Stimulated activated CD4-positive, alpha-beta T cell treated with anti-CD3 and anti-CD28 coated beads, Interleukin-2, amount 100 ng/mL, for 48 hours (primary cell): ENCODE results near the gene DNM3.

Experiments used
- DNase-seq, 2 donors: peaks; one replicate each; pipeline ENCODE4 v3.0.0-alpha.2; 2020

Gene DNM3

DNA sequence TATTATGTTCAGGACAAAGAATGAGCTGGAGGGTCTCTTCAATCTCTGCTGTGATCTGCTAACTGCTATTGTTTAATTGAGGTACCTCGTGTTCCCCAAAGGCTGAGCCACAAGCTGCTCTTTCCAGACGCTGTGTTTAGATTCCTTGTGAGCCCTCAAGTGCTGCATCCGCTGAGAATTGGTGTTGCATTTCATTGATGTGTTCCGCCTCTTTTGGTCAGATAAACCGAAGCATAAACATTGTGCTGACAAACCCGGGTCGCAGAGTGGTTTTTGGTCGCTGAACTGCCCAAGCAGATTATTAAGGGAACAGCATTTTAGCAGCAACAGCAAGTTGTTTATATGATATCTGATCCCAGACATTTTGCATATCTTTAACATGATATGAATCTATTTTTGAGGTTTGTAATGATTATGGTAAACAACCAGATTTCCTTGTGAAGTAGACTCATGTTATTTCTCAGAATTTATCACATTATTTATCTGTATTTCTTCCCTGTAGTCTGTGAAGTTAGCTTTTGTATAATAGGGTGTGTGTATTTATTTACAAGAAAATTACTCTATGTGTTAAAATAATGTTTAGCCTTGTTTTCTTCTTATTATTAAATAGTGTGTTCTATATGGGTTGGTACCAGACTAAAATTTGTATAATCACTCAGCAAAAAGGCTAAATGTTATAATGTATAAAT lies 362.0 kb downstream of the DNM3 start:
- DNase-seq: no peak

DNA sequence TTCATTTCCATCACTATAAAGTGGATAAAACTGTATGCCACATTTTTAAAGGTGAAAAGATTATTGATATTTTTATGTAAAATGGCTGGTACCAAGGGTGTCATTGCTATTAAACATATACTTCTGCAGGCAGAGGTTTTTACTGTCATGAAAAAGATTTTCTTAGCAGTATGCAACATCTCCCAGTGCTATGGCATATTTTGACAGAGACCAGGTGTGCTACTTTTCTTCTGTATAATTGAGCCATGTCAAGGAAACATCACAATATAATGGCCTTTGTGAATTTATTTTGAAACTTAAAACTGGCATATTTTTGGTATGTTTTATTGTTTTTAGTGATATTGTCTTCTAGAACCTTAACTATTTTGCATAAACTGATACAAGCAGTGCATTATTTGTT lies 362.6 kb downstream of the DNM3 start:
- DNase-seq: no peak

DNA sequence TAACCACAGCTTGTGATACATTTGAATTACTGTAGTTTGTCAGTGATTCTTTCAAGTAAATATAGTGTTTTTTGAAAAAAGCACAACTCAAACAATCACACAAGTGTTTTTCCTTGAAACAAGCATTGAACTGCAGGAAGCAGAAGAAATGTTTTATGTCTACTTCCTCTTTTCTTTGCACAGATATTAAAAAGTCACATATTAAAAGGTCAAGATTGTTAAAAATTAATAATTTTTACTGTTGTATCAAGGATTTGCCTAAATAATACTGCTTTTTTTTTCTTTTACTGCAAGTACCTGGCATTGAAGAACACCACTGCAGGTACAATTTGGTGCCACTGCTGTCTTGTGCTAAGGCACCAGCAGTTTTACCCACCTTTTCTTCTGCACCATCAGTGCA lies 365.0 kb downstream of the DNM3 start:
- no peak for DNase-seq

DNA sequence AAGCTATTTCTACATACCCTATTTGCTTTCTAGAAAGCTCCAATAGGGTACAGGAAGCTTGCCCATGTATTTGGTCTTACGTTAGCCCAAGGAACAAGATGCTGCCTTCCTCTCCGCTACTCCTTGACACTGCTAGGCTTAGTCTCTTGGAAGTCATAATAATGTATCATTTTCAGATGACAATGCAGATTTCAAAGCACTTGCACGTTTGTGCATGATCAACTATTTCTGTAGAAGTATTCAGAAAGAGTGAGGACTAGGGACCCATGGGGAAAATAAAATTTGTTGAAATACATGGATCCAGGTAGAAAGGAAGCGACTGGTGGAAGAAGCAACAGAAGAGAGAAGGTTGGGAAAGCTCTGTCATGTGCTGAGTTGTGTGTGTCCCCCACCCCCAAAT lies 367.3 kb downstream of the DNM3 start:
- no peak for DNase-seq

DNA sequence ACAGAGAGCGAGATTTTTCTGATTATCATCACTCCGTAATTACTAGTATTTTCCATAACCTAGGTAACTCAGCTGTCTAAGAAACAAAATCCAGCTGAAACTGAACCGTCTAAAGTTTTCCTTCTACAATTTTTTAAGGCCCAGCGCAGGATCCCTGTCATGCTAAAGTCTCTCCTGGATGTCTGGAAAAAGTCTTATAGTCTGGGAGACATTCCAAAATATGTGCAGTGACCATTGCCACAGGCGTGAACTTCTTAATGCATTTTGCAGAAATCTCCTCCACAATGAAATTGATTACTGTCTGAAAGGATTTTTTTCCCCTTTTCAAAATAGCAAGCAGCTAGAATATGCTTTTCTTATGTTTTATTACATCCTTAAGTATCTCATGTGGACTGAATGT lies 369.9 kb downstream of the DNM3 start:
- no peak for DNase-seq

DNA sequence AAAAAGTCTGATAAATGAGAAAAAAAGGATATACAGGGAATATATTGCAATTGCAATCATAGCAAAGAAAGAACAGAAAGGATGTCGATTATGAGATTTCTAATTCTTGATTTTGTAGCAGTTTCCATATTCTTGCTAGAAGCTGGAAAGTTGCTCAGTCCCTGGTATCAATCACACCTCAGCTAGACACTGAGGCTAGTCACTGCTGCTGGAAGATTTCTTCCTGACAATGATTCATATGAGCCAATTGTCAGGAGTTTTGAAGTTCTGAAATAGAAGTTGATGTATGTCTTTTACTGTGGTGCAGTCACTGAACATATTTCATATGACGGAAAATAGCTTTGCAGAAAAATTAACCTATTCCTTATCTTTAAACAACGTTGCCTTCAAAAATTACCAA lies 370.8 kb downstream of the DNM3 start:
- no peak for DNase-seq

DNA sequence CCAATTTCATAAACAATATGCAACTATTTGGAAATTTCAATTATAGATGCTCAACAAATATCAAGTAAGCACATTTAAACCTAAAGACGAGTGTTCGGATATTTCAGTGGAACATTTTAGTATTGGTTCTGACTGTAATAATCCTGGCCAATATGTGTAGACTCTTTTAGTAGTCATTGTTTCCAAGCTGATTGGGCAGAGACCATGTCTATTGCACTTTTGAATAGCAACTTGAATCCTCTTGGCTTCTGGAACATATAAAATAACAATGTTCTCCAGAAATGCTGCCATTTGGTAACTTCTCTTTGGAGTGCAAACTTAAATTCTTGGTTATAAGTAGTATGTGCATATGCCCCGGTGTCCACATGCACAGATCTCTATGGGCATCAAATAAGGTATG lies 373.7 kb downstream of the DNM3 start:
- no peak for DNase-seq

DNA sequence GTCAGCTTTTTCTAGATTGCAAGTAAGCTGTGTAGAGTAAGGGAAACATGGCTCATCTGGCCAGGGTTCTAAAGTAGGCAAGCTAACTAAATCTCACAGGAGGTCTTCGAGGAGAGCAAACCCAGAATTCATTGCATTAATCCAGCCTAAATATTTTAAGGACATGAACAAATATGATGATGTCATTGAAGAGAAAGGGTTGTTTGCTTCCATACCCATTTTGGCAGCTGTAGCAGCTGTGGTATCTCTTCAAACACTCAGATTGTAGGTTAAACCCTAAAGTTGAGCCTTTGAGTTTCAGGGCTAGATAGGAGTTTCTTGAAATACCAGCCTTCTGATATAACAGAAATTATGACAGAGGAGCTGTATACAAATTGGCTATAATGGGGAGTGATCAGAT lies 378.7 kb downstream of the DNM3 start:
- DNase-seq: no peak

DNA sequence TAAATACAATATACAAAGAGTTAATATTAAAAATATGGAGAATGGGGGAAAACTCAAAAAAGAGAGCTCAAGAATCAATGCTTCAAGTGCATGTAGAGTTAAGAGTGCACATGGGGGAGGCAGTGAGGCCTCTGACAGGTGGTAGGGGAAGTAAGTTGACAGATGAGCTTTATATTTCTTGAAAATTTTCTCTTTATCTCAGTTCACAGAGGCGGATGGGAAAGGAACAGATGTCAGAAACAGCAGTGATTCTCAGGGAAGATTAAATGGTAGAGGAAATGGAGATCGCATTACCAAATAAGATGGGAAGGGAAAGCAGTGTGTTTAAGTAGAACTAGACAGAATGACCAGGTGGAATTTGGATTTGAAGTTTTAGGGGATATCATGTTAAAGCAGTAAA lies 379.1 kb downstream of the DNM3 start:
- DNase-seq: no peak

DNA sequence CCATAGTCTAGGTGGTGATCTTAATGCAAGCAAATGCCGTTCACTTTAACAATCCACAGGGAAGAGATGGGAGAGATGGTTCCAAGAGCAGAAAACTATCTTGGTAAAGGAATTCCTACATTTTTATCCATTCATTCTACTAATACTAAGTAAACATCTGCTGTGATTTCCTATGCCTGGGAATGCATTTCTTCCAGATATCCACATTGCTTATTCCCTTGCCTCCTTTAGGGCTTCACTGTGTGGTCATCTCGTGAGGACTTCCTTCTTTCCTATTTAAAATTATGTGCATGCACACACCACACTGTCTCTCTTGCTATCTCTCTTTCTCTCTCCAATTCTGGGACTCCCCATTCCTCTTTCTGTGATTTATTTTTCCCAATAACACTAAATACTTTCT lies 380.1 kb downstream of the DNM3 start:
- no peak for DNase-seq

DNA sequence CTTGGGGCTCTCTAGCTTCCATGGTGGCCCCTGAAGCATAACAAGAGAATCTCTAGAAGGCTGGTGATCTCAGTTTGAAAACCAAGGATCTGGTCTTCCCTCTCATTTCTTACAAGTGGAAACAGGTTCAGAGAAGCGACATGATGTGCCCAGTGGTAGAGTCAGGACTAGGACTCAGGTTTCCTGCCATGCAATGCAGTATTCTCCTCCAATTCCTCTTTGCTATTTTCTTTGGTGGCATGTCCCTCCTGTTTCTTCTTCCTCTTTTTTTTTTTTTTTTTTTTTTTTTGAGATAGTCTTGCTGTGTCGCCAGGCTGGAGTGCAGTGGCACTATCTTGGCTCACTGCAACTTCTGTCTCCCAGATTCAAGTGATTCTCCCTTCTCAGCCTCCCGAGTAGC lies 383.6 kb downstream of the DNM3 start:
- no peak for DNase-seq

DNA sequence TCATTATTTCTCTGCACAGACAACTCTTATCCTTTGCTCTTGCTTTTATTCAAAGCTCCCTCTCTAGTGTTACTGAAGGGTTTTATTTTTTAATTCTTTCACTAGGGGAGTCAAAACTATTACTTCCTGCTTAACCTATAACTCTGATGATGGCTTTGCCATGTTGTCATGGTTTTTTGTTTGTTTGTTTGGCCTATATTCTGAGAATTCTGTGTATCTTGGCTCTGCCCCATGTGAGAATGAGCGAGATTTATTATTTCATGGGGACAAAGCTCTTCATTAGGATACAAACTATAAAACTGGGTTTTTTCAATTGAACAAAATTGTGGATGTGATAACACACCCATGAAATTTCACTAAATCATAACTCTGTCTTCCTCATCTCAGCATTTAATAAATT lies 388.6 kb downstream of the DNM3 start:
- no peak for DNase-seq

DNA sequence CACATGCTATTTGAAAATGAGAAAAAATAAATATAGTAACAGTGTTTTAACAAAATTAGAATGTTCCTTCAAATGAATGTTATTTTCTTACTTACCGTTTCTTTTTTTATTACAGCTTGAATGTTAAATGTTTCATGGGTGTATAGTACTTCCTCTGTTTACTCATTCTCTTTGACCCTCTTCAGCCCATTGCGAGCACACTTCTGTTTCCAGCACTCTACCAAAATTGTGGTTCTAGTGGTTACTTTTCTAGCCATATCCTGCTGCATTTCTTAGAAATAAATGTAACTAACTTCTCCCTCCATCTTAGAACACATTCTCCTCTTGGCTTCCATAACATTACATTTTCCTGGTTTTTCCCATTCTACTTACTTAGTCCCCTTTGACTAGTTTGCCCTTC lies 389.2 kb downstream of the DNM3 start:
- DNase-seq: no peak

DNA sequence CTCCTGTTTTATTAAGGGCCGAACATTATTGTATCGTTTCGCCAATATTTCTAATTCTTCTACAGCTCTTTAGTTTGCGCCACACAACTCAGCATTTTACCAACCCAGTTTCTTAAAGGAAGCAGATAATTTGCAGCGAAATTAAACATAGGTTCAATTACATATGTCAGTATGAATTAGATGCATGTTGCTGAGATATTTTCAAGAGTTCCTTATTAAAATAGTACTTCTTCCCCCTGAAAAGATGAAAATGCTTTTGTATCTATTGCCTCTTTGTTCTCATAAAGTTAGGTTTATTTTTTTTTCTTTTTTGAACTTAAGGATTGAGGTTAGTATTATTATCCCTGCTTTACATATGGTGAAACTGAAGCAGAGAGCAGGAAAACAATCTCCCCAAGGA lies 395.7 kb downstream of the DNM3 start:
- DNase-seq: no peak

DNA sequence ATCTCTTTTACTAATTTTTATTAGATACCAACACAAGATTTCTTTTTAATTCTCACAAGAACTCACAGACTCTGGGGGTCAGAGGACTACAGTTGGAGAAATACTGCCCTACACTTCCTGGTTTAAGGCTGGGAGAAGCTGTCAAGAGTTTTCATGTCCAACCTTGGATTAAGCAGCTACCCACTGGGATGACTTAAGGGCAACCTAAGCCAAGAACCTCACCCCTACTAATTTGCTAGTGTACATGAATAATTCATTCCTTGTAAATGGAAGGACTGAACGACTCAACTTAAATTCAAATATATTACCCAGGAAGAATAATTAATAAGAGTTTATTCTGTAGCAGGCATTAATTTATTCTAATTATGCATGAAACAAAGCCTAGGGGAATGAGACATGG lies 396.9 kb downstream of the DNM3 start:
- DNase-seq: no peak

DNA sequence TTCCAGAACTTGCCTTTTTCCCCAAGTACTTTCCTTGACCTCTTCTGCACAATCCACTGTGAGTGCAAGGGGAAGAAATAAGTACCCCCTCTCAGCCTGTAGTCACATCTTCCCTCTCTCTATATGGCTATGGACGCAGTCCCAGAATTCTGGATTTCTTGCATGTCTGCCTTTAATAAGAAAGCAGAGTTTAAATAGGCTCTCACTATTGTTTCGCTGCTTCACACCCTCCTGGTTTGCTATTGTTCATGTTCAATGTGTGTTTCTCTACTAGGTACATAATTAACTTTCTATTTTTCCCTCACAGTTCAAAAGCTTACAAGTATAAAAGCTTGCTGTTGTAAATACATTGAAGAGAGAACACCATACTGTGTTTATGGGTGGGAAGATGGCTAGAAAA lies 397.7 kb downstream of the DNM3 start:
- DNase-seq: no peak

DNA sequence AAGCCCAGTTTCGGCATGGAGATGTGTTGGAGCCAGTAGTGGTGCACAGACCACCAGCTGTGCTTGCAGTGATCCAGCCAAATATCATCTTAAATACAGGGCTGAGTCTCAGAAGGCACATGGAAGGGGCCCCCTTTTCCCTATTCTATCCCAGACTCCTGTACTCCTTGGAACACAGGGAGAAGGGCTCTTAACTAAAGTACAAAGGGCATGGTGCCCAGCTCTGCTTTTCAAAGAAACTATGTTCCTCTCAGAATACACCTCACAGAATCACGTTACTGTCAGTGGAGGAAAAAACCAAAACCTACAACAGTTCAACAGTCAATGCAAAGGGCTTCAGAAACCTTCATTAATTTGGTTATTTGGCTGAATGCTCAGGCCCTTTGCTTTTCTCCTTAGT lies 398.6 kb downstream of the DNM3 start:
- no peak for DNase-seq

DNA sequence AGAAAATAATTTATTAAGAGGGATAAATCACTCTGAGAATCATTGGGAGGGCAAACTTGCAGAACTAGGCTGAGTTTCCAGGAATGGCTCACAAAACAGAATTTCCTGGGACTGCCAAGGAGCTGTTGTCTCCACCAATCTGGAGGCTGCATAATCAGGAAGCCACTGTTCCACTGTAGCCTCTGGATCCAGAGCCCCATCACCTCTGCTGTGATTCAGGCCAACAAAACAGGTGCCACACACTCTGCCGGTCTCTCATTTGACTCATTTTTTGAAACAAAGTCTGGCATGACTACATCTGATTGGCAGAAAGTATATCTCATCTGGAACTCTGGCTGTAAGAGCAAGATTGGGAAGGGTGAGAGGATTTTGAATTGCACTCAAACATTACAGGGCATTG lies 400.2 kb downstream of the DNM3 start:
- no peak for DNase-seq

DNA sequence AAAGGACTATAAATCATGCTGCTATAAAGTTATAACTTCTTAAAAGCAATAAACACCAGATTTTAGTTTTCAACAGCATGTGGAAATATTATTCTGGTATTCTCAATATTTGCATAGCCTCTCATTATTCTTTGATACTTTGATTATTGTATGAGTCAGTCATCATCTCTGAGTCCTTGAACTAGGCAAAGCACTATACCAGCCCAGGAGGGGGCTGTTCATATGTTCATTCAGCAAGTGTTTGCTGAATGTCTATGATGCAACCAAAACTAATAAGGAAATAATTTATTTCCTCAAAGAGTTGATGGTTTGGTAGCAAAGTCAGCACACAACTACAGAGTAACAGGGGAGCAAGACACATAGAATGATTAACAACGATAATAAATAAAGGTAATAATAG lies 403.6 kb downstream of the DNM3 start:
- DNase-seq: no peak

DNA sequence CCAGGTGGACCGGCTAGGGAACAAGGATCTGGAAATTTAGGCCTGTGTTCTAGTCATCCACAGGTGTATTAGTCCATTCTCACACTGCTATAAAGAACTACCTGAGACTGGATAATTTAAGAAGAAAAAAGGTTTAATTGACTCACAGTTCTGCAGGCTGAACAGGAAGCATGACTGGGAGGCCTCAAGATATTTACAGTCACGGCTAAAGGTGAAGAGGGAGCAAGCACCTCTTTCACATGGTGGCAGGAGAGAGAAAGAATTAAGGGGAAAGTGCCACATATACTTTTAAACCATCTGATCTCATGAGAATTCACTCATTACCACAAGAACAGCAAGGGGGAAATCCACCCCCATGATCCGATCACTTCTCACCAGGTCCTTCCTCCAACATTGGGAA lies 404.5 kb downstream of the DNM3 start:
- DNase-seq: no peak

DNA sequence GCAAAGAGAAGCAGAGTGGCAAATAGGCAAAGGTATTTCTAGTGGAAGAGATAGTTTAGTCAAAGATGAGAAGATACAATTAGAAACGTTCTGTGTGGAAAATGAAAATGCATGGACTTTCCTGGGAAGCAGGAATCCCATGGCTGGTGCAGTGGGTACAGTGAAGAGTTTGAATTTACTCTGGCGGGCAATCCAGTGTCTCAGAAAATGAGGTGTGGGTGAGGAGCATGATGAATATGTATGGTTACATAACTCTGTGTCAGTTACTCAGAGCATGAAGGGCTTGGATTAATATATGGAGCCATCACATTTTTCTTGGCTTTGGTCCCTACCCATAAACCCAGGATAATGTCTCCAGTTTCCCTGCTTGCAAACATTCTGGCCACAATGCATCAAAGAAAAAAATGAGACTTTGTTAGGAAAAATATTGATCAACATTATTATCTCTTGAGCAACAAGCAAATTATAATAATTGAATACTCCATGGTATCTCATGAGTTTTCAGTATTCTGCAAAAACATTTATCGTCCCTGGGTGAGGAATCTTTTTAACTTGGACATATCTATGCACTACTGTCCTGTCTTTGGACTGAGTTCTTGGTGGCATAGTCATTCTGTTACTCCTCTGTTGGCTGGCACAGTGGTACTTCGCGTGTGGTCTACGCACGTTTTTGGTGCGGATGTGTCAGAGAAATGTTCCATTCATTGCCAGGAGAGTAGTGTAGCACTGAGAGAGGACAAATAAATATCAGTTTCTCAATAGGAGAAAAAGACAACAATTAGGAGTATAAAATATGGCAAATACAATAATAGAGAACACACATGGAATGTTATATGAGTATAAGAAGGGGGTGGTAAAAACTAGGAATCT lies 405.5 kb downstream of the DNM3 start:
- DNase-seq: no peak

DNA sequence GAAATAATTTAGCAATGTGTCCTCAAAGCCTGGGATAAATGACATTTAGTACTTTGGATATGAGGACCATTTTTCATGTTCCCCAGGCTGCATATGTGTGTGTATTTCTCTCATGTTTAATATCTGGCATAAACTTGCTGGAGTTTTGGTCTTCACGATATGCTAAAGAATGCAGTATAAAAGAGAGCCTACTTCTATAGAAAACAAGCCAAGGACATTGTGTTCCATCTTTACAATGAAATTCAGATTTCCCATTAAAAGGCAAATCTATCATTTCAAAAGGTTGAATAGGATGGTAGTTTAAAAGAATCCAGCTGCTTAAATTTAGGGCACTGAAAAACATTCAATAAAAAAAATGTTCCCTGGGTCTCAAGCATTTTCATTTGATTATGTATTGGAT lies 410.2 kb downstream of the DNM3 start:
- DNase-seq: no peak

DNA sequence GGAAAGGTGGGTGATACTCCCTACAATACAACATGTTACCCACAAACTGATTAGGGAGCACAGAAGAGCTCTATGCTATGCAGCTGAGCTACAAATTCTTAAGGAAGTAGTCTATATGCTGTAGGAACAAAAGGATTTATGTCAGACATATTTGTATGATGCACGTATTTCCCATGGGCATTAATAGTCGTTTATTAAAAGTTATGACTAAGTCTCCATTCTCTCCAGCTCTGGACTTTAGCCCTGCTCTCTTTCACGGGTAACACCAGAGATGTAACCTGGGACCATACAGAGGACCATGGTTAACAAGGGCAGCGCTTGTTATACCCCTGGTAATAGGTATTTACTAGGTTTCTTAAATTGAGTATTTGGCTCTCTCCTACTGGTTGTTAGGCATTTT lies 411.0 kb downstream of the DNM3 start:
- DNase-seq: no peak

DNA sequence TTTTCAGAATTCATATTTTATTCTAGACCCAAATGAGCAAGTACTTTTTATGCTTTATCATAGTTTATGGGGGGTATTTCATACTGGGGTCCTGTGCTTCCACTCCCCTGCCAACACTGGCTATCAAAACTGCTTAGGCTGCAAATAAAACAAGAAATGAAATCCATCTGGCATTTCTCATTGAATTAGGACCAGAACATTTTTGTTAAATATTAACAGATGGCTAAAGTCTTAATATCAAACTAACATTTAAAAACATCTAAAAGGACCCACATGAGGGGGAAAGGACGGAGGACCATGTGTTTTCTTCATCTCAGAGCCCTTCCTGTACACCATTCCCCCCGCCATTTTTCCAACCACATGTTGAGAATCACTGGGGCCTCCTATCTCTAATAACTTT lies 411.7 kb downstream of the DNM3 start:
- DNase-seq: no peak
